ENCODE measurements around the gene FBXL7. TPM values are rescaled to one million over a fixed set of nuclear protein-coding genes. Genes with fewer than 3 reads are reported as not detected.

FBXL7 gene
- total RNA-seq, 1 experiment from 2014 or later, result not detected

DNA sequence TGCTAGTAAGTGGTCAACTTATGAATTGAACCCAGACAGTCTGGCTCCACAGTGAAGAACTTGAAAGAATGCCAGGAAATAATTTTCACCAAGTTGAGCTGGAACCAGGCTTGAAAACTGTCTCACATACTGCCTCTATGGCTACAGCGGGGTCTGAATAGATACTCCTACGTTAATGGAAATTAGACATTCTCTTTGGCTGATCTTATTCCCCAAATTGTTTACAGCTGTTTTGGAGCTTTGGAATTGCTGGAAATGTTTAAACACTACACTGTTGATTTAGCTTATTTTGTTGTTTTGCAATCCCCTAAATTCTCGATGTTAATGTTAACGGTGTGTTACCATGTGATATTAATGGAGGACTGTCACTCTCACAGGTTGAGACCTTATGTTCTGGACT lies 146.4 kb downstream of the FBXL7 start:
- intact Hi-C loops (cut with micrococcal nuclease; ENCODE audit: unreplicated experiment) (no loop called here), in situ Hi-C loops (cut with HindIII; ENCODE audit: low pct_unique_long_range_greater_than_20kb, low sequenced_read_pairs) (no loop called here)
- H3K36me3 ChIP-seq (ENCODE audit: control insufficient read depth, insufficient read depth, low read length), result no peaks in the 10 kb centered on the region
- no peaks in the 10 kb centered on the region for H3K4me1 ChIP-seq (ENCODE audit: control insufficient read depth, insufficient read depth, low read length)
- H3K9me3 ChIP-seq (ENCODE audit: control insufficient read depth, insufficient read depth, low read depth, low read length), result no peaks in the 10 kb centered on the region
- TF ChIP-seq, protein P1, sequence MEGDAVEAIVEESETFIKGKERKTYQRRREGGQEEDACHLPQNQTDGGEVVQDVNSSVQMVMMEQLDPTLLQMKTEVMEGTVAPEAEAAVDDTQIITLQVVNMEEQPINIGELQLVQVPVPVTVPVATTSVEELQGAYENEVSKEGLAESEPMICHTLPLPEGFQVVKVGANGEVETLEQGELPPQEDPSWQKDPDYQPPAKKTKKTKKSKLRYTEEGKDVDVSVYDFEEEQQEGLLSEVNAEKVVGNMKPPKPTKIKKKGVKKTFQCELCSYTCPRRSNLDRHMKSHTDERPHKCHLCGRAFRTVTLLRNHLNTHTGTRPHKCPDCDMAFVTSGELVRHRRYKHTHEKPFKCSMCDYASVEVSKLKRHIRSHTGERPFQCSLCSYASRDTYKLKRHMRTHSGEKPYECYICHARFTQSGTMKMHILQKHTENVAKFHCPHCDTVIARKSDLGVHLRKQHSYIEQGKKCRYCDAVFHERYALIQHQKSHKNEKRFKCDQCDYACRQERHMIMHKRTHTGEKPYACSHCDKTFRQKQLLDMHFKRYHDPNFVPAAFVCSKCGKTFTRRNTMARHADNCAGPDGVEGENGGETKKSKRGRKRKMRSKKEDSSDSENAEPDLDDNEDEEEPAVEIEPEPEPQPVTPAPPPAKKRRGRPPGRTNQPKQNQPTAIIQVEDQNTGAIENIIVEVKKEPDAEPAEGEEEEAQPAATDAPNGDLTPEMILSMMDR (IDR thresholded peaks at IDR 0.05), result no peak
- TF ChIP-seq POLR2AphosphoS5 (IDR thresholded peaks at IDR 0.05; ENCODE audit: low read depth, low read length) (no peak), TCF7L2 (IDR thresholded peaks at IDR 0.05; ENCODE audit: low read depth, low read length) (no peak), SIN3A (IDR thresholded peaks at IDR 0.05; ENCODE audit: borderline replicate concordance, insufficient read depth, low read depth, low read length) (no peak), REST (IDR thresholded peaks at IDR 0.05; ENCODE audit: insufficient read depth in 1 of 2, low read depth in 2 of 2, low read length in 1 of 2) (no peak)
- DNase-seq (ENCODE audit: low read depth, low spot score), result no peak
- POLR2A ChIA-PET, result no interaction called here
- H3K27ac ChIP-seq (ENCODE audit: low read length), result no peak overlapping the region
- CTCF ChIA-PET, result no interaction called here
- no peak for ATAC-seq
- H3K27me3 ChIP-seq (ENCODE audit: control insufficient read depth, insufficient read depth, low read length), result no peaks in the 10 kb centered on the region
- H3K4me3 ChIP-seq (ENCODE audit: low read depth in 2 of 2, low read length in 2 of 2), result no peak overlapping the region
- no TSS peak for BruUV-seq (replicated peaks)

DNA sequence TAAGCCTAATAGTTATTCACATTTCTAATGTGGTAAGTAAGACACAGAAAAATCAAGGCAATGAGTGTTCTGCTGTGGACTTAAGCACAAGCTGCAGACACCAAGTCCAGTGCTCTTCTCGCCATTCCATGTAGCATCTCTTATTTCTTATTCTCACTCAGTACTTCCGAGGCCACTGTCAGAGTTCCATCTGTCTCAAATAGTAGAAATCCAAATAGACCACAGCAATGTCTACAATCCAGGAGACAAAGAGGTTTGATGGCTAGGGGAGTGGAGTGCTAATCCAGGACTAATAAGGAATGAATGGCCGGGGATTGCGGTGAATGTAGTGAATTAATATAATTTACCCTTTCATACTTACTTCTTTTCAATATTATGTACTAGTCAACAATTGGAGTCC lies 147.3 kb downstream of the FBXL7 start:
- intact Hi-C loops (cut with micrococcal nuclease; ENCODE audit: unreplicated experiment) (no loop called here), in situ Hi-C loops (cut with HindIII; ENCODE audit: low pct_unique_long_range_greater_than_20kb, low sequenced_read_pairs) (no loop called here)
- no peak overlapping the region for H3K4me3 ChIP-seq (ENCODE audit: low read depth in 2 of 2, low read length in 2 of 2)
- no TSS peak for BruUV-seq (replicated peaks)
- H3K36me3 ChIP-seq (ENCODE audit: control insufficient read depth, insufficient read depth, low read length), result no peaks in the 10 kb centered on the region
- TF ChIP-seq TCF7L2 (IDR thresholded peaks at IDR 0.05; ENCODE audit: low read depth, low read length), result no peak
- no peak for TF ChIP-seq REST (IDR thresholded peaks at IDR 0.05; ENCODE audit: insufficient read depth in 1 of 2, low read depth in 2 of 2, low read length in 1 of 2)
- TF ChIP-seq SIN3A (IDR thresholded peaks at IDR 0.05; ENCODE audit: borderline replicate concordance, insufficient read depth, low read depth, low read length), result no peak
- no peak for TF ChIP-seq POLR2AphosphoS5 (IDR thresholded peaks at IDR 0.05; ENCODE audit: low read depth, low read length)
- TF ChIP-seq, protein P1 (IDR thresholded peaks at IDR 0.05), result no peak
- no peaks in the 10 kb centered on the region for H3K4me1 ChIP-seq (ENCODE audit: control insufficient read depth, insufficient read depth, low read length)
- H3K27me3 ChIP-seq (ENCODE audit: control insufficient read depth, insufficient read depth, low read length), result no peaks in the 10 kb centered on the region
- H3K9me3 ChIP-seq (ENCODE audit: control insufficient read depth, insufficient read depth, low read depth, low read length), result no peaks in the 10 kb centered on the region
- ChIA-PET CTCF (no interaction called here), POLR2A (no interaction called here)
- no peak overlapping the region for H3K27ac ChIP-seq (ENCODE audit: low read length)
- ATAC-seq (no peak), DNase-seq (ENCODE audit: low read depth, low spot score) (no peak)

All from Panc1 (cell line).